ENCODE data around the gene ITPR1. TPM values are rescaled to one million over a fixed set of nuclear protein-coding genes. Genes with fewer than 3 reads are reported as not detected.

The ITPR1 gene
- total and polyA plus RNA-seq, 2 experiments from 2014 or later: 1.4 to 2.5 TPM

DNA sequence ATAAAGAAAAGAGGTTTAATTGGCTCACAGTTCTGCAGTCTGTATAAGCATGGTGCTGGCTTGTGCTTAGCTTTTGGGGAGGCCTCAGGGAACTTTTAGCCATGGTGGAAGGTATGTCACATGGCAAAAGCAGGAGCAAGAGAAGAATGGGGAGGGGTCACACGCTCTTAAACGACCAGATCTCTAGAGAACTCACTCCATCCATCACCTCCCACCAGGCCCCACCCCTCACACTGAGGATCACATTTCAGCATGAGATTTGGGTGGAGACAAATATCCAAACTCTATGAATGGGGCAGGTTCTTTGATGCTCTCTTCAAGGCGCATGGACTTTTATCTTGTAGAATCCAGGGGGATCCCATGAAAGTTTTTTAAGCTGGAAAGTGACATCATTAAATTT, 75.7 kb downstream of the ITPR1 start:
- no peaks in the 10 kb centered on the region for H3K4me1 ChIP-seq (ENCODE audit: insufficient read depth)
- H3F3A ChIP-seq (ENCODE audit: insufficient read depth): no peaks in the 10 kb centered on the region
- no peak overlapping the region for H3K4me3 ChIP-seq
- no peak overlapping the region for H2AFZ ChIP-seq
- no peaks in the 10 kb centered on the region for H3K79me2 ChIP-seq (ENCODE audit: insufficient read depth)
- H3K9me3 ChIP-seq (ENCODE audit: low read depth): no peaks in the 10 kb centered on the region
- TF ChIP-seq EZH2phosphoT487 (IDR thresholded peaks at IDR 0.05; ENCODE audit: insufficient read depth, low read depth) (no peak), EZH2 (IDR thresholded peaks at IDR 0.05; ENCODE audit: insufficient read depth, poor library complexity, severe bottlenecking) (no peak)
- no peak overlapping the region for H3K9ac ChIP-seq
- in situ Hi-C loops (cut with MboI): no loop called here
- no peaks in the 10 kb centered on the region for H3K36me3 ChIP-seq (ENCODE audit: low read depth)
- H3K9me2 ChIP-seq (ENCODE audit: insufficient read depth): no peaks in the 10 kb centered on the region
- no peak overlapping the region for H3K27ac ChIP-seq
- no peaks in the 10 kb centered on the region for H3K27me3 ChIP-seq (replicated peaks; ENCODE audit: insufficient read depth)
- no peak for DNase-seq
- H3K4me2 ChIP-seq (ENCODE audit: unreplicated experiment): no peak overlapping the region
- no peaks in the 10 kb centered on the region for H4K20me1 ChIP-seq (ENCODE audit: insufficient read depth)
- 28 to 29% methylated on average over 3 of the region's 3 CpGs for WGBS, 2 experiments (ENCODE audit: low coverage in 1 of 2, low lambda C conversion rate in 2 of 2, missing lambda C conversion rate in 2 of 2)

DNA sequence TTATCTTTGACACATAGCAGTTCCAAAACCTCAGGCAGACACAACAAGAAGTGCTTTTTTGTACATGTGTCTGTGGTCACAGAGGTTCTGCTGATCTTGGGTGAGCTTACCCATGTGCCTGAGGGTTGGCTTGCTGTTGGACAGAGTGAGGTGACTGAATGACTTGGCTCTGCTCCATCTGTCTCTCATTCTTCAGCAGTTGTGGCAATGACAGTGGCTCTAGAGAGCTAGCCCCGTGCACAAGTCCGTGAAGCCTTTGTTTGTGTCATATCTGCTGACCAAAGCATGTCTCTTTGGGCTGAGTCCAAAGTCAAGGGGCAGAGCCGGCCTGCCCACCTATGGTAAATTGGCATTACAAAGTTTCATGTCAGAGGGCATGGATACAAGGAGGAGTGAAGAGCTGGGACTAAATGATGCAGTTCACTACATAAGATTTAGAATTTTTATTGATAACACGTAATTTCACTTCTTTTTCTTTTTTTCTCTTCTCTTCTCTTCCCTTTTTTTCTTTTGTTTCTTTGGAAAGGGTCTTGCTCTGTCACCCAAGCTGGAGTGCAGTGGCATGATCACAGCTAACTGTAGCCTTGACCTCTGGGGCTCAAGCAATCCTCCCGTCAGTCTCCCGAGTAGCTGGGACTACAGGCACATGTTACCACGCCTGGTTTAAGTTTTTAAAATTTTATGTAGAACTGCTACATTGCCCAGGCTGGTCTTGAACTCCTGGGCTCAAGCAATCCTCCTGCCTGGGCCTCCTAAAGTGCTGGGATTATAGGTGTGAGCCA, 77.9 kb downstream of the ITPR1 start:
- H3K4me2 ChIP-seq (ENCODE audit: unreplicated experiment): no peak overlapping the region
- 51 to 59% methylated on average over 7 of the region's 7 CpGs for WGBS, 2 experiments (ENCODE audit: low coverage in 1 of 2, low lambda C conversion rate in 2 of 2, missing lambda C conversion rate in 2 of 2)
- no peak for DNase-seq
- no peak overlapping the region for H2AFZ ChIP-seq
- H3K4me1 ChIP-seq (ENCODE audit: insufficient read depth): no peaks in the 10 kb centered on the region
- H3K4me3 ChIP-seq: no peak overlapping the region
- H3K27ac ChIP-seq: no peak overlapping the region
- H4K20me1 ChIP-seq (ENCODE audit: insufficient read depth): no peaks in the 10 kb centered on the region
- no peaks in the 10 kb centered on the region for H3F3A ChIP-seq (ENCODE audit: insufficient read depth)
- H3K27me3 ChIP-seq (replicated peaks; ENCODE audit: insufficient read depth): no peaks in the 10 kb centered on the region
- no peaks in the 10 kb centered on the region for H3K9me3 ChIP-seq (ENCODE audit: low read depth)
- in situ Hi-C loops (cut with MboI): no loop called here
- no peak overlapping the region for H3K9ac ChIP-seq
- TF ChIP-seq EZH2 (IDR thresholded peaks at IDR 0.05; ENCODE audit: insufficient read depth, poor library complexity, severe bottlenecking) (no peak), EZH2phosphoT487 (IDR thresholded peaks at IDR 0.05; ENCODE audit: insufficient read depth, low read depth) (no peak)
- H3K9me2 ChIP-seq (ENCODE audit: insufficient read depth): no peaks in the 10 kb centered on the region
- no peaks in the 10 kb centered on the region for H3K36me3 ChIP-seq (ENCODE audit: low read depth)
- no peaks in the 10 kb centered on the region for H3K79me2 ChIP-seq (ENCODE audit: insufficient read depth)

DNA sequence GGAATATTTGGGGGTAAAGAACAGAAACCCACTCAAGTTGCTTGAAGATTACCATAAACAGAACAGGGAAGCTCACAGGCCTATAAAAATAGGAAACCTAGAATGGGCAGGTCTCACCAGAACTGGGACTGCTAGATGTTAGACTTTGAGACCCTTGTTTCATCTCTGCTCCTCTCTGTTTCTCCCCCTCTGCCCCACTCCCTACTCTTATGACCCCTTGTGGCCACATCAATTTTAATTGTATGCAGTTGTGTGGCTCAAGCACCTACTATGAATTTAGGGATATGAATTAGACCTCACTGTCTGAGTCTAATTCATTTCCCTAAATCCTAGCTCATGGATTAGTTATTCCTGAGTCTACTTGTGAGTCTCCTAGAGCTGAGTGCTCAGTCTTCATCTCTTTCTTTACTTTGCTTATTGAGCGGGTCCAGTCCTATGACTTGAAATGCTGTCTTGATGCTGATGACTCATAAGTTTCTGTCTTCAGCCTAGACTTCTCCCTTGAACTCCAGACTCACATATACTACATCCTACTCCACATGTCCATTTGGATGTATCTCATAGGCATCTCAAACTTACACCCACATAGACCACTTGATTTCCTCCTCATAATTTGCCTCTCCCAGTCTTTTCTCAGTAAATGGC, 78.7 kb downstream of the ITPR1 start:
- H3K4me1 ChIP-seq (ENCODE audit: insufficient read depth): no peaks in the 10 kb centered on the region
- no peaks in the 10 kb centered on the region for H4K20me1 ChIP-seq (ENCODE audit: insufficient read depth)
- H3K9ac ChIP-seq: no peak overlapping the region
- no peaks in the 10 kb centered on the region for H3K9me3 ChIP-seq (ENCODE audit: low read depth)
- no peaks in the 10 kb centered on the region for H3K9me2 ChIP-seq (ENCODE audit: insufficient read depth)
- WGBS, 2 experiments (ENCODE audit: low coverage in 1 of 2, low lambda C conversion rate in 2 of 2, missing lambda C conversion rate in 2 of 2): 91 to 93% methylated on average over 1 of the region's 1 CpG
- H3K27ac ChIP-seq: no peak overlapping the region
- no peak for TF ChIP-seq EZH2phosphoT487 (IDR thresholded peaks at IDR 0.05; ENCODE audit: insufficient read depth, low read depth)
- TF ChIP-seq EZH2 (IDR thresholded peaks at IDR 0.05; ENCODE audit: insufficient read depth, poor library complexity, severe bottlenecking): no peak
- H3K79me2 ChIP-seq (ENCODE audit: insufficient read depth): no peaks in the 10 kb centered on the region
- H3F3A ChIP-seq (ENCODE audit: insufficient read depth): no peaks in the 10 kb centered on the region
- no peak overlapping the region for H3K4me2 ChIP-seq (ENCODE audit: unreplicated experiment)
- no peaks in the 10 kb centered on the region for H3K27me3 ChIP-seq (replicated peaks; ENCODE audit: insufficient read depth)
- peak; percentile 14 for DNase-seq
- no peak overlapping the region for H3K4me3 ChIP-seq
- in situ Hi-C loops (cut with MboI): no loop called here
- H3K36me3 ChIP-seq (ENCODE audit: low read depth): no peaks in the 10 kb centered on the region
- no peak overlapping the region for H2AFZ ChIP-seq

DNA sequence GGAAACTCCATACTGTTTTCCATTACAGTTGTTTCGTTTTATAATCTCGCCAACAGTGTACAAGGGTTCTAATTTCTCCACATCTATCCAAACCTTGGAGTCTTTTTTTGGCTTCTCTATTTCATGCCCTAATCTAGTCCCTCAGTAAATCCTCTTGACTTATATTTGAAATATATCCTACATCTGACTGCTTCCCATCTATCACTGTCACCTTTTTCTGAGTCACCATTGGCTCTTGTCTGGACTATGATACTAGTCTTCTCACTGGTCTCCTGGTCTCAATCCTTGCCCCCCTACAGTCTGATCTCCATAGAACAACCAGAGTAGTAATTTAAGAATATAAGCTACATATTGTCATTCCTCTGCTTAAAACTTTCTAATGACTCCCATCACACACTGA, 80.0 kb downstream of the ITPR1 start:
- H3K4me3 ChIP-seq: no peak overlapping the region
- no peaks in the 10 kb centered on the region for H3K9me3 ChIP-seq (ENCODE audit: low read depth)
- no peaks in the 10 kb centered on the region for H3K27me3 ChIP-seq (replicated peaks; ENCODE audit: insufficient read depth)
- 85 to 92% methylated on average over 2 of the region's 2 CpGs for WGBS, 2 experiments (ENCODE audit: low coverage in 1 of 2, low lambda C conversion rate in 2 of 2, missing lambda C conversion rate in 2 of 2)
- no peaks in the 10 kb centered on the region for H3F3A ChIP-seq (ENCODE audit: insufficient read depth)
- H3K9ac ChIP-seq: no peak overlapping the region
- TF ChIP-seq EZH2 (IDR thresholded peaks at IDR 0.05; ENCODE audit: insufficient read depth, poor library complexity, severe bottlenecking) (no peak), EZH2phosphoT487 (IDR thresholded peaks at IDR 0.05; ENCODE audit: insufficient read depth, low read depth) (no peak)
- no peak overlapping the region for H3K4me2 ChIP-seq (ENCODE audit: unreplicated experiment)
- H3K36me3 ChIP-seq (ENCODE audit: low read depth): no peaks in the 10 kb centered on the region
- no peaks in the 10 kb centered on the region for H3K9me2 ChIP-seq (ENCODE audit: insufficient read depth)
- no peaks in the 10 kb centered on the region for H3K4me1 ChIP-seq (ENCODE audit: insufficient read depth)
- H3K27ac ChIP-seq: no peak overlapping the region
- no peak overlapping the region for H2AFZ ChIP-seq
- in situ Hi-C loops (cut with MboI): no loop called here
- H4K20me1 ChIP-seq (ENCODE audit: insufficient read depth): no peaks in the 10 kb centered on the region
- DNase-seq: no peak
- H3K79me2 ChIP-seq (ENCODE audit: insufficient read depth): no peaks in the 10 kb centered on the region
